Right kidney (tissue), 1 donor: ENCODE measurements around the gene AOPEP.

ENCODE experiments used
- DNase-seq: peaks from one replicate; pipeline ENCODE4 v3.0.0-alpha.2; 2016

AOPEP gene

DNA sequence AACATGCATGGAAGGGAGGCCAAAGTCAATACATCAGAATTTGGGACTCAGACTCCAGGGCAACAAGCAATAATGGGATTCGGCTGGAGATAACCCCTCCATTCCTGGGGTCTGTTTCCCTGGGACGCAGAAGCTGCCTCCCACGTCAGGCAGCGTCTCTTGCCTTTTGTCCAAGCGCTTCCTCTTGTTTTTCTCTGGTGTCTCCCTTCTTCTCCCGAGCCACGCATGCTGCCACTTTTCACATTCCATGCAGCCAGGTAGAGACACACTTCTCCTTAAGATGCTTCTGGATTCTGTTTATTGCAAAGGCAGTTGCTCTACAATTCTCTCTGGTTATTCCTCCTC, 267.3 kb downstream of the AOPEP start:
- no peak for DNase-seq

DNA sequence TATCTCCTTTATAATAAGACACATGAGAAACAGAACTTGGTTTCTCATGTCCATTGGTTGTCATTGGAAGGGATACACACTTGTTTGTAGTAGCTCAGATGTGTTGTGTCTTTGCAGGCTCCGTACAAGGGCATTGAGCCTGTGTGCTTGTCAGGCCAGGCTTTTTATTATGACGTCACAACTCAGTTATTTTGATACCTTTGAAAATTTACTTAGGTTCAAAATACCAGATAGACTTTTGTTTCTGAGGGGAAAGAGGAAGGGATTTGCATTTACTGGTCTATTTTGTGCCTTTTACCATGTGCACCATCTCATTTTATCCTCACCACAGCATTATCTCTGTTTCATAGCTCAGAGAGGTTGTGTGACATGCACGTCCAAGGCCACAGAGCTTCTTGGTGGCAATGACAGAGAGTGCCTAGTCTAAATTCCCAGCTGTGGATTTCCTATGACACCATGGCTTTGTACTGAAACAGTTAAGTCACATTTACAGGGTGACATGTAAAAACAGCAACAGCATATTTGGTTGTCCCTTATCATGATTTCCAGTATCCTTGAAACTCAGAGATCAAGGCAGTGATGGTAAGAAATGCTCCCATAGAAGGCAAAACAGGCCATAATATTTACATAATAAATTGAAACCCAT, 268.7 kb downstream of the AOPEP start:
- no peak for DNase-seq

DNA sequence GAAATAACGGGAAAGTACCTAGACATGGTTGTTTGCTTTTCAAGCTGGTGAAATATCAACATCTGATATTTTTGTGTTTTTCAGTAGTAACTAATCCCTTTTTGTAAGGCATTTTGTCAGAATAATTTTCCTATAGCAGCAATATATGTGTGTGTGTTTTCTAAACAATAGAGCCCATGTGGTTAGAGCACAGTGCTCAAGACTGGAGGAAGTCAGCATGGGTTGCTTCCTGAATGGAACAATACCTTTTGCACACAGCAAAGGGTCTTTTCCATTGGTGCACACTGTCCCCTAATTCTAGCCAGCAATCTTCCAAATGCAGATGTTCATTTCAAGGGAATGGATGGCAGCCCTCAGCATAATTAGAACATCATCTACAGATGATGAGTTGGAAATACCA, 270.1 kb downstream of the AOPEP start:
- DNase-seq, result no peak

DNA sequence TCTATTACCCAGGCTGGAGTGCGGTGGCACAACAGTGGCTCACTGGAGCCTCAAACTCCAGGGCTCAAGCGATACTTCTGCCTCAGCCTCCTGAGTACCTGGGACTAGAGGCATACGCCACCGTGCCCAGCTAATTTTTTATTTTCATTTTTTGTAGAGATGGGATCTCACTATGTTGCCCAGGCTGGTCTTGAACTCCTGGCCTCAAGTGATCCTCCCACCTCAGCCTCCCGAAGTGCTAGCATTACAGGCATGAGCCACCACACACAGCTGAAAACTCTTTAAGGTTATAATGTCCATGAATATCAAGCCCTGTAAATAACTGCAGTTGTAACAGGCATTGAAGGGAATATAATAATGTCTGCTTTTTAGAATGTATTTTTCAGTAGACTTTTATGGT, 271.2 kb downstream of the AOPEP start:
- DNase-seq, result no peak

DNA sequence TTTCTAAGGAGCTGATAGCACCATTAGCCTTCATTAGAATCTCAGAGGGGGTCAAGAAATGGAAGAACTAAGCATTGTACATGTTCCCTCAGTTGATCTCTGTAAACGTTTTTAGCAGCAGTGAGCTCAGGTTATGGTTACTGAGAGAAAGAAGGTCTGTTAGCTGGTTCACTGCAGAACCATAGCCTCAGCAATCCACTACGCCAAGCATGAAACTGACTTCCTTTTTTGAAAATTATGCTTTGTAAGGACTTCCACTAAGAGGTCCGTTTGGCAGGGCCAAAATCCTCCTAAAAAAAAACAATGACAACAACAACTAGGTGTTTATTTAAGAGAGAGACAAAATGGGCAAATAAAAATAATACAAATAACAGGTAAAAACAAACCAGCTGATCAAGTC, 273.3 kb downstream of the AOPEP start:
- no peak for DNase-seq

GRCh38 chr9:95000821-95001220, 274.3 kb downstream of the AOPEP start:
- no peak for DNase-seq

DNA sequence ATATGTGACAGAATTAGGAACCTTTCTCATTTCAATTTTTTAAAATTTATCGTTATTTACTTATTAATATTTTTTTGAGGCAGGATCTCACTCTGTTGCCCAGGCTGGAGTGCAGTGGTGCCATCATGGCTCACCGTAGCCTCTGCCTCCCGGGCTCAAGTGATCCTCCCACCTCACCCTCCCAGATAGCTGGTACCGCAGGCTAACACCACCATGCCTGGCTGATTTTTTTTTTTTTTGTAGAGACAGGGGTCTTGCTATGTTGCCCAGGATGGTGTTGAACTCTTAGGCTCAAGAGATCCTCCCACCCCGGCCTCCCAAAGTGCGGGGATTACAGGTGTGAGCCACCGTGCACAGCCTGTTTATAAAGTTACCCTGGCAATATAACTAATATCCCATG, 275.2 kb downstream of the AOPEP start:
- DNase-seq, result no peak

DNA sequence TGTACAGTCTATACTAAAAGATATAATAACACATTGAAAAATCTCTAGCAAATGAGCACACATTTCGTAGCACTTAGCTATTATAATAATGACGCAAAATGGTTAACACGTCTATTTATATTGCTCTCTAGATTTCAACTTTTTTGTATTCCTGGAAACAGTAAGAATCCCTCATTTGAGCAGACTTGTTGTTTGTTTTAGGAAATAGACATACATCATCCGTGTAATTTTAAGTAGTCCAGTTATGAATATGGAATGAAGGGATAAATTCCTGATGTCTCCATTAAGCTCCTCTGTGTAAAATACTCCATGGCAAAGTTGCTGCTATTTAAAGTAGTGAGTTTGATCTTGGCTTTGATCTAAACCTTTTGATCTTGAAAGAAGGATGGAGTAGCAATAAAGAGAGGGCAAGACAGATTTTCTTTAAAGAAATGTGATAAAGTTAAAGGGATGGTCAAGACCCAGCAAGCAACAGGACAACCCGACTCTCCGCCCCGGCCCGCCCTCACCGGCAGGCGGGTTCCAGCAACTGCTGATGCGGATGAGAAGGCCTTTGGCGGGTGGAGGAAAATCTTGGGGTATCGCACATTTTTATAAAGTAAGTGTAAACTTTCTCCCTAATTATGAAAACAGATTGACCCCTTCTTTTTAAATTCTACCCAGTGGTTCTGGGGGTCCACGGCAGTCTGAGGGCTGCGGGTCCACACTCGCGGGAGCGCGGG, 277.4 kb downstream of the AOPEP start:
- no peak for DNase-seq

DNA sequence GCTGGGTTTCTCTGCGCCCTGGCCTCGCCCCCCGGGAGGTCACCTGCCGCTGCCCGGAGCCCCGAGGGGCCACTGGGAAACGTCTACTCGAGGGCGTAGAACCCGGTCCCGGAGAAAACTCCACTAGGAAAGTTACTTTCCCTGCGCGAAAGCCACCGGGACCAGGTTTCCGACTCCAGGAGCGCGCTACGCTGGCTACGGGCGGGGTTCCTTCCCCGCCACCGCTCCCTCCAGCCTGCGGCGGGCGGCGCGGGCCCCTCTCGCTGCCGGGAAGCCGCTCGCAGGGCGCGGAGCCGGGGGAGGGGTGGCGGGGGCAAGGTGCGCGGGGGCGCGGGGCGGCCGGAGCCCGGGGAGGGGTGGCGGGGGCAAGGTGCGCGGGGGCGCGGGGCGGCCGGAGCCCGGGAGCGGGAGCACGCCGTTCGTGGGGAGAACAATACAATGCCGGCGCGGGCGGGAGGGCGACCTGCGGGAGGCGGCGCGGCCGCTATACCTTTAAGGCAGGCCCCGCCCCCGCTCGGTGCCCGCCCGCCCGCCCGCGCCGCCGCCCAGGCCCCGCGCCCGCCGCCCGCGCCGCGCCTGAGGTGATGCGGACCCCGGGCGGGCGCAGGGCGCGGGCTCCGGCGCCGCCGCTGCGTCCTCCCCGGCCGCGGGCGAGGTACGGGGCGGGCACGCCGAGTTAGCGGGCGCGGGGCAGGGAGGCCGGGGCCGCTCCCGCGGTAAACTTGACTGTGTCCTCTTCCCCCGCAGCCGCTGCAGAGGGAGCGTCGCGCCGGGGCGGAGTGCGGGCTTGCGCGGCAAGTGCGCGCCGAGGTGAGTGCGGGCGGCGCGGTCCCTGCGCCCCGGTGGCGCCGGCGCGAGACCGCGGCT, 278.1 kb downstream of the AOPEP start:
- DNase-seq, result peak; percentile 92

DNA sequence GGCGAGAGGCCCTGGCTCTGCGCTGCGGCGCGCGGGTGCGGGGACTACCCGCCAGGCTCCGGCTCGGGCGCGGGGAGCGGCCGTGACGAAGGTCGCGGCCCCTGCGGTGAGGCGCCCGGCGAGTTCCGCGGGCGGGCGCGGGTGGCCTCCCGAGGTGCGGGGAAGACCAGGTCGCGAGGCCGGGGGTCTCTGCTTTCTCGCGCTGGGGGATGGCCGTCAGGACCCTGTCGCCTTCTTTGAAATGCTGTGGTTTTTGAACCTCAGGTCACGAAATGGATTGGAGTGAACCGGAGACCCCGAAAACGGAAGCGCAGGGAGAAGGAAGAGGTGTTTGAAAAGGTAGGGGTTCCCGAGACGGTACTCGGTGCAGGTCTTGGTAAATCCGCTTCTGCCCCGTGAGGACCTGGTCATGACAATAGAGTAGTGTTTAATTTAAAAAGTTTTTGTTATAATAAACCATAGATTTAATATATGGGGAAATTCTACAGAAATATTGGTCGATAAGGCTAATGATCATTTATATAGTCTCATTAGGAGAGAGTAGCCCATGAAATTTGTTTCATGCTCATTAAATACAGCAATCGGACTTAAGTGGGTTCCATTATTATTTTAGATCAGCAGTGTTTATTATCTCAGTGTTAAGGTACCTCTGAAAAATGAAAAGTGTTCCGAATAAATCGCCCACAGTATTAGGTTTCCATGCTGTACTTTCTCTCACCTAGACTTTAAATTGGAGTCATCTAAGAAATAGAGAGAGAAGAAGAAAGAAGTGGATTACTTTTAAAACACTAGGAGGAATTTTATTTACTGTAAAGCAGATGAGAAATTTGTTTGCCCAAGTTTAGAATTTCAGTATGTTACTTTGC, 279.0 kb downstream of the AOPEP start:
- peak; percentile 69 for DNase-seq

DNA sequence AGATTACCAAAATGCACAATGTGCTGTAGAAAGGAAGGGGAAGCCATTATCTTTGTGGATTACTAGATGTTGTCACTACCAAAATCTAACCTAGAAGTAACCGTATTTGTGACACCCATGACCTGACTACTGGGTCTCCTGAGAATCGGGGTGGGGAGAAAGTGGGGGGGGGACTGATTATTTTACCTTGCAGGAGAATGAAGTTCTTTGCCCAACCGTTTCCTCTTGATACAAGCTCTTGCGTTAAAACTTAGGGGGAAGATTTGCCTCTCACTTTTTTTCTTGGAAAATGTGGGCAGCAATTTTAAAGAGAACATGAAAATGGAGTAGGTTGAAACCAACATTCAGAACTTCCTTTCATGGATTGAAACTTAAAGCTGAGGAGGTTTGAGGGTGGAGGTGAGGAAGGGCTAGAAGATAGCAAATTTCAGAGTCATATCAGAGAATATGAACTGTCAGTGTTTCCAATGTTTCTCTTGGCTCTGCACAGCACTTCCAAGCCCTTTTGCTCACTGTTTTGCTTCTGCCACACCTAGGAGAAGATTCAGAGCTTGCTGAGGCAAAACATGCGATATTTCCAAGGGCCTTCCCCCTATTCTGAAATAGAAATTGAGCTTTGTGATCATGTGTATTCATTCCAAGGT, 280.8 kb downstream of the AOPEP start:
- peak; percentile 65 for DNase-seq

DNA sequence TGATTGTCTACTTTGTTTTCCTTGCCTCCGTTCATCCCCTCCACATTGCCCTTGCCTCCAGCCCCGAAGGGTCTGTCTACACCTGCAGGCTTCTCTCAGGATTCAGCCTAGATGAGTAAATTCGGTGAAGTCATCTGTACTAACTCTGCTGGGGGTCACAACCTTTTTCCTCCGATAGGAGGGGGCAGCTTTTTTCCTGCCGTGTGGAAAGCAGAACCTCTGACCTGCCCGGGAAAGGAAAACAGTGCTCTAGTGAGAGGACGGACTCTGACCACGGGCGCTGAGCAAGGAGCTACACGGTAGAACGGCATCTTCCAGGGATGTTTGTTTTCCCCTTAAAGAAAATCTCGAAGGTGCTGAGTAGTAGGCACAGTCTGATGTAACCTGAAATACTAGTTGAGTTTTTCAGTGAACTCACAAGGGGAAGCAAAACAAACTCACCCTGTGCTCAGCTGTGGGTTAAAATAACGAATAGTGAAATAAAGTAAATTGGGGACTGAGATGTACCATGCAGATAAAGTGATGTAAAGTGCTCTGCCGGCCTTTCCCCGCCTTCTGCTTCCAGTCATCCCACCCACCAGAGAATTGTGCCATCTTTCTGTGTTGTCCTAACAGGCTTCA, 281.8 kb downstream of the AOPEP start:
- peak; percentile 68 for DNase-seq

DNA sequence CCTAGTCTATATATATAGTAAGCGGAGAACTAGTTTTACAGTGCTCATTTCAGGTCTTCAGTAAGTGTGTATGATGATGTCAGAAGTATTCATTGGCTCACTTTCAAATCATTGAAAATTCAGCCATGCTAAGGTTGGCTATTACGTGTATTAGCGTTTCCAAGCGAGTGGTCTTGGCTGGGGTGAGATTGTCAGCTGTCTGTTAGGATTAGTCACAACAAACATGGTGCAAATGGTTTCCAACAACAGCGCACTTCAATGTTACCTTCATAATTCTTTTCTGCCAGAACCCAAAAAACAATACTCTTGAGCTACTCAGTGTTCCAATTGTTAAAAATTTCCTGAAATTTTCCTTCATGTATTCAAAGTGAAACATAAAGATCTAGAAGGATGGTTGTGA, 283.0 kb downstream of the AOPEP start:
- no peak for DNase-seq

DNA sequence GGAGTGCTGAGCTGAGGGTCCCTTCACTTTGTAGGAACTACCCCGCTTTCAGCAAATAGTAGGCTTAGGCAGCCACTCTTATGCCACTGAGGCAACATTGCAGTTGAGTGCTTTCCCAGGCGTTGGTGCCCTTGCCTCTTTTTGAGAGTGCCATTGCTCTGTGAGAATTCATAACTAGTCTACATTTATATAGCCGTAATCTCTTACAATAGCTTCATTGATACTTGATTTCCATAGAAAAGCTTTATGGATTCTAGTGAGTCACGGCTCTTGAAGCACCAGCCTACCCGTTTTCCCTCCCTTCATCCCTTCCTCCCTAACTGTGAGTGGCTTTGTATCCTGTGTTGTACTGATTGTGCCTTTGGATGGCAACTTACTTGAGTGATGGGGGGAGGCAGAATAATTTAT, 283.9 kb downstream of the AOPEP start:
- no peak for DNase-seq

GRCh38 chr9:95012035-95012708, 285.7 kb downstream of the AOPEP start:
- DNase-seq, result no peak

GRCh38 chr9:95012902-95013301, 286.4 kb downstream of the AOPEP start:
- DNase-seq, result no peak

DNA sequence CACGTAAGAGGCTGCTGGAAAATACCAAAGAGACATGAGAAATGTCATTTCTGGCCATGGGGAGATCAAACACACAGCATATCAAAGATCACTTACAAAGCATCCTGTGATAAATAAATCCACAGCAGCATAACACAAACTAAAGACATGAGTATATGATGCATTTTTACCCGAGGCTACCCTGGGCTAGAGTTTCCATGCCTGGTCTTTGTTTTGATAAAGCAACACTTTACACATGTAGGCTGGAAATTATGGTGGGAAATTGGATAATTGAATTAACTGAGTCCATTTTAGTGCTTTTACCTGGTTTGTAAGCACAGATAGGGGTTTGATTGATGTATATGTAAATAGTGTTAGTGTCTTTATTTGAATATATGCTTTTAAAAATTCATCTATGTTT, 288.4 kb downstream of the AOPEP start:
- DNase-seq, result no peak

- DNase-seq, result no peak
Observed at GRCh38 chr9:95015569-95015968, 289.1 kb downstream of the AOPEP start.

DNA sequence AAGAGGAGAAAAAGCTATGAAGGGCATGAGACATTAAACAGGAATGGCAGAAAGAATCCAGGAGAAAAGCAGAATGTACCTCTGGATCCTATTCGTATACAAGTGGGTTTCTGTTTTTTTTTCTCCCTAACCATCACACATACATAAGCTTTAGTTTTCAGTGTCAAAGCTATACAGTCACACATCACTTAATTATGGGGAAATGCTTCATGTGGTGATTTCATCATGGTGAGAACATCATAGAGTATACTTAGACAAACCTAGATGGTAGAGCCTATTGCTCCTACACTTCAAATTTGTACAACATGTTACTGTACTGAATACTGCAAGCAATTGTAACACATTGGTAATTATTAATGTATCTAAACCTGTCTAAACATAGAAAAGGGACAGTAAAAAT, 290.6 kb downstream of the AOPEP start:
- DNase-seq, result no peak

GRCh38 chr9:95017661-95018060, 291.2 kb downstream of the AOPEP start:
- no peak for DNase-seq
